HG02970 (cell line): Measurements from ENCODE around the gene MTCL1.

Experiments
- ATAC-seq: cut with Tn5 transposase; IDR thresholded peaks from one replicate; pipeline ENCODE4 v1.9.1; 2021; ENCODE audit warnings: mild to moderate bottlenecking, moderate library complexity, moderate number of reproducible peaks; ENCODE audit not compliant: unreplicated experiment, low FRiP score

Gene MTCL1

GRCh38 chr18:8765783-8766463, 60.6 kb downstream of the MTCL1 start:
- no peak for ATAC-seq

- no peak for ATAC-seq
Observed at GRCh38 chr18:8766559-8767293, 61.4 kb downstream of the MTCL1 start.

- ATAC-seq: no peak
Observed at GRCh38 chr18:8767340-8767739, 62.0 kb downstream of the MTCL1 start.

GRCh38 chr18:8769509-8770095, 64.2 kb downstream of the MTCL1 start:
- no peak for ATAC-seq

- no peak for ATAC-seq
Observed at GRCh38 chr18:8770657-8771056, 65.3 kb downstream of the MTCL1 start.

- ATAC-seq: no peak
Observed at GRCh38 chr18:8771930-8772329, 66.6 kb downstream of the MTCL1 start.

- no peak for ATAC-seq
Observed at GRCh38 chr18:8773980-8774379, 68.6 kb downstream of the MTCL1 start.

- ATAC-seq: no peak
Observed at GRCh38 chr18:8776013-8776943, 70.9 kb downstream of the MTCL1 start.

GRCh38 chr18:8777846-8778245, 72.5 kb downstream of the MTCL1 start:
- ATAC-seq: no peak

GRCh38 chr18:8778386-8778785, 73.0 kb downstream of the MTCL1 start:
- no peak for ATAC-seq

GRCh38 chr18:8778824-8779223, 73.5 kb downstream of the MTCL1 start:
- ATAC-seq: no peak

GRCh38 chr18:8779251-8779650, 73.9 kb downstream of the MTCL1 start:
- ATAC-seq: no peak

GRCh38 chr18:8780227-8780626, 74.9 kb downstream of the MTCL1 start:
- ATAC-seq: no peak

- no peak for ATAC-seq
Observed at GRCh38 chr18:8781671-8782070, 76.3 kb downstream of the MTCL1 start.

- no peak for ATAC-seq
Observed at GRCh38 chr18:8783335-8783993, 78.1 kb downstream of the MTCL1 start.

- no peak for ATAC-seq
Observed at GRCh38 chr18:8783994-8784530, 78.7 kb downstream of the MTCL1 start.

GRCh38 chr18:8785261-8785660, 79.9 kb downstream of the MTCL1 start:
- no peak for ATAC-seq

- no peak for ATAC-seq
Observed at GRCh38 chr18:8785855-8786482, 80.6 kb downstream of the MTCL1 start.
